Measurements from ENCODE around the gene FKBP2. TPM values are rescaled to one million over a fixed set of nuclear protein-coding genes. Genes with fewer than 3 reads are reported as not detected.

FKBP2 gene
- total RNA-seq, 1 donor from 2014 or later, result 48.2 TPM

GRCh38 chr11:64211181-64211872 lies 29.6 kb upstream of the FKBP2 start:
- no peaks in the 10 kb centered on the region for H3K27me3 ChIP-seq (ENCODE audit: low read depth)
- no peak overlapping the region for H3K27ac ChIP-seq
- no peak overlapping the region for H3K4me3 ChIP-seq
- peaks cover 25% of the 10 kb centered on the region for H3K4me1 ChIP-seq
- no peaks in the 10 kb centered on the region for H3K9me3 ChIP-seq
- no peak for ATAC-seq
- TF ChIP-seq, protein P1, sequence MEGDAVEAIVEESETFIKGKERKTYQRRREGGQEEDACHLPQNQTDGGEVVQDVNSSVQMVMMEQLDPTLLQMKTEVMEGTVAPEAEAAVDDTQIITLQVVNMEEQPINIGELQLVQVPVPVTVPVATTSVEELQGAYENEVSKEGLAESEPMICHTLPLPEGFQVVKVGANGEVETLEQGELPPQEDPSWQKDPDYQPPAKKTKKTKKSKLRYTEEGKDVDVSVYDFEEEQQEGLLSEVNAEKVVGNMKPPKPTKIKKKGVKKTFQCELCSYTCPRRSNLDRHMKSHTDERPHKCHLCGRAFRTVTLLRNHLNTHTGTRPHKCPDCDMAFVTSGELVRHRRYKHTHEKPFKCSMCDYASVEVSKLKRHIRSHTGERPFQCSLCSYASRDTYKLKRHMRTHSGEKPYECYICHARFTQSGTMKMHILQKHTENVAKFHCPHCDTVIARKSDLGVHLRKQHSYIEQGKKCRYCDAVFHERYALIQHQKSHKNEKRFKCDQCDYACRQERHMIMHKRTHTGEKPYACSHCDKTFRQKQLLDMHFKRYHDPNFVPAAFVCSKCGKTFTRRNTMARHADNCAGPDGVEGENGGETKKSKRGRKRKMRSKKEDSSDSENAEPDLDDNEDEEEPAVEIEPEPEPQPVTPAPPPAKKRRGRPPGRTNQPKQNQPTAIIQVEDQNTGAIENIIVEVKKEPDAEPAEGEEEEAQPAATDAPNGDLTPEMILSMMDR (IDR thresholded peaks at IDR 0.05), result no peak
- intact Hi-C loops (cut with DNase I), result no loop called here
- DNase-seq, result no peak
- H3K36me3 ChIP-seq, result peaks cover 41% of the 10 kb centered on the region

DNA sequence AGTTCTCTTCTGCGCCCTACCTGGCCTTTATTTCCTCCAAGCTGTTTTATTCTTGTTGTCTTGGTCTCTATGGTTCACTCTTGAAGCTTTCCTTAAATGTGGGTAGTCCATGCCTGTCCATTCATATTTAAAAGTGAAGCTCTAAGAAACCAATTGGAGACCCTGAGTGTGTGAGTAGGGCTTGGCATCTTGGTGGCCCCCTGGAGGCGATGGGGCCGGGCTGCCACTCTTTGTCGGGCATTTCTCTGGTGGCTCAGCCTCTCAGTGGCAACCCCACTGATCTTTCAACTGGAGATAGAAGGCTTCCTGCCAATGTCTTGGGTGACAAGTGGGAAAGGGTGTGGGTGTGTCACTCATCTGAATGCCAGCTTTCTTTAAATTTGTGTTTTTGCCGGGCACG lies 24.0 kb upstream of the FKBP2 start:
- intact Hi-C loops (cut with DNase I), result no loop called here
- no peaks in the 10 kb centered on the region for H3K4me1 ChIP-seq
- peaks cover 63% of the 10 kb centered on the region for H3K36me3 ChIP-seq

GRCh38 chr11:64218628-64219353 lies 22.1 kb upstream of the FKBP2 start:
- H3K4me3 ChIP-seq, result no peak overlapping the region
- no peaks in the 10 kb centered on the region for H3K27me3 ChIP-seq (ENCODE audit: low read depth)
- H3K4me1 ChIP-seq, result no peaks in the 10 kb centered on the region
- no peaks in the 10 kb centered on the region for H3K9me3 ChIP-seq
- TF ChIP-seq, protein P1 (IDR thresholded peaks at IDR 0.05), result no peak
- intact Hi-C loops (cut with DNase I), result no loop called here
- peaks cover 64% of the 10 kb centered on the region for H3K36me3 ChIP-seq
- DNase-seq, result no peak
- ATAC-seq, result no peak
- no peak overlapping the region for H3K27ac ChIP-seq

More for the DNA sequence above, 24.0 kb upstream of the FKBP2 start:
- Histone ChIP-seq H3K9me3 (no peaks in the 10 kb centered on the region), H3K27me3 (ENCODE audit: low read depth) (no peaks in the 10 kb centered on the region), H3K4me3 (no peak overlapping the region), H3K27ac (no peak overlapping the region)
- DNase-seq, result no peak
- TF ChIP-seq, protein P1 (IDR thresholded peaks at IDR 0.05), result no peak
- ATAC-seq, result no peak

GRCh38 chr11:64219354-64219684 lies 21.6 kb upstream of the FKBP2 start:
- ATAC-seq (peak in 1 of 2 donors; percentile 5), DNase-seq (no peak)
- intact Hi-C loops (cut with DNase I), result no loop called here
- H3K27me3 ChIP-seq (ENCODE audit: low read depth), result no peaks in the 10 kb centered on the region
- no peak overlapping the region for H3K27ac ChIP-seq
- H3K9me3 ChIP-seq, result no peaks in the 10 kb centered on the region
- H3K4me3 ChIP-seq, result no peak overlapping the region
- TF ChIP-seq, protein P1 (IDR thresholded peaks at IDR 0.05), result no peak
- peaks cover 61% of the 10 kb centered on the region for H3K36me3 ChIP-seq
- H3K4me1 ChIP-seq, result no peaks in the 10 kb centered on the region

DNA sequence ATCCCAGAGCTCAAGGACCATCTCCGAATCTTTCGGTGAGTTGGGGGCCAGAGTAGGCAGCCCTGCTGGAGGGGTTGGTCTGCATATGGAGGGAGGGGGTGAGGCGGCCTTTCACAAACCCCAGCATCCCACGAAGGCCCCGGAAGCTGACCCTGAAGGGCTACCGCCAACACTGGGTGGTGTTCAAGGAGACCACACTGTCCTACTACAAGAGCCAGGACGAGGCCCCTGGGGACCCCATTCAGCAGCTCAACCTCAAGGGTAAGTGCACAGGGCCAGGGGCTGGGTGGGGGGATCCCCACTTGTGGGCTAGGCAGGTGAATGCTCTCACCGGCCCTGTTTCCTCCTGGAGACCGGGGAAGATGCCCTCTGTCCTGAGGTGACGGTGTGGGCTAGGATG lies 21.1 kb upstream of the FKBP2 start:
- DNase-seq (no peak), ATAC-seq (no peak)
- no peaks in the 10 kb centered on the region for H3K27me3 ChIP-seq (ENCODE audit: low read depth)
- no peak overlapping the region for H3K4me3 ChIP-seq
- no peak overlapping the region for H3K27ac ChIP-seq
- intact Hi-C loops (cut with DNase I), result no loop called here
- no peaks in the 10 kb centered on the region for H3K9me3 ChIP-seq
- H3K36me3 ChIP-seq, result peaks cover 57% of the 10 kb centered on the region
- TF ChIP-seq, protein P1 (IDR thresholded peaks at IDR 0.05), result no peak
- peaks cover 2% of the 10 kb centered on the region for H3K4me1 ChIP-seq

Data from lower lobe of right lung (tissue), 2 donors.